Kidney (tissue), 14 donors: ENCODE data around the gene ZNF185. TPM values are rescaled to one million over a fixed set of nuclear protein-coding genes. Genes with fewer than 3 reads are reported as not detected.
A peak's percentile ranks its signal among the peaks of the same experiment; 100 is the strongest.

Source experiments
- DNase-seq, 5 donors: peaks; one replicate each; pipeline ENCODE4 v3.0.0-alpha.2; 2013 to 2020
- FAIRE-seq: peaks from 2 replicates; lab custom pipeline; 2012; peaks lifted over from hg19 to GRCh38; lab: Jason Lieb, UNC
- H3K27ac ChIP-seq, 2 donors: one replicate each; pipeline ENCODE4 v1.7.0; 2013; ENCODE audit warnings: low read depth in 2 of 2, low read length in 2 of 2, inconsistent platforms in 1 of 2
- H3K27me3 ChIP-seq: one replicate; pipeline ENCODE4 v1.7.1; 2013; ENCODE audit warnings: low read length, inconsistent platforms; ENCODE audit not compliant: control insufficient read depth, insufficient read depth
- H3K36me3 ChIP-seq, 3 donors: one replicate each; pipeline versions ENCODE4 v1.7.0 to v1.7.1; 2013; ENCODE audit warnings: low read length in 3 of 3, control low read depth in 1 of 3, inconsistent platforms in 1 of 3; ENCODE audit not compliant: insufficient read depth in 3 of 3, control insufficient read depth in 2 of 3
- H3K4me1 ChIP-seq, 3 donors: one replicate each; pipeline versions ENCODE4 v1.7.0 to v1.7.1; 2013; ENCODE audit warnings: low read length in 3 of 3, inconsistent platforms in 1 of 3, low read depth in 1 of 3; ENCODE audit not compliant: control insufficient read depth in 2 of 3, insufficient read depth in 2 of 3
- H3K4me3 ChIP-seq, 3 donors: one replicate each; pipeline versions ENCODE4 v1.7.0 to v1.8.1; 2013; ENCODE audit warnings: low read length in 3 of 3, control low read depth in 1 of 3, inconsistent platforms in 1 of 3
- H3K9ac ChIP-seq, 3 donors: one replicate each; pipeline versions ENCODE4 v1.7.0 to v1.7.1; 2013; ENCODE audit warnings: low read length in 3 of 3, control low read depth in 1 of 3, inconsistent platforms in 1 of 3
- H3K9me3 ChIP-seq, 3 donors: one replicate each; pipeline versions ENCODE4 v1.7.0 to v1.7.1; 2013; ENCODE audit warnings: low read length in 3 of 3, control low read depth in 1 of 3, inconsistent platforms in 1 of 3; ENCODE audit not compliant: control insufficient read depth in 2 of 3, insufficient read depth in 1 of 3
- intact Hi-C: fragments of 100-400 bp; cut with DNase I; formaldehyde crosslinking; loops from one replicate; pipeline ENCODE4 v1.11.1; 2022
- polyA plus RNA-seq: library from polyadenylated mRNA; stranded (reverse); fragments of 350-450 nt; fragmentation: Illumina TruSeq; extraction: RNeasy Lipid Tissue Mini Kit (QIAGEN cat#74804); gene quantifications from one replicate; pipeline ENCODE4 v1.2.3, GENCODE V29; 2014; ENCODE audit warnings: low read depth, low replicate concordance; ENCODE audit not compliant: insufficient read depth
- total RNA-seq: library from RNA; stranded (reverse); fragmentation: NEBNext Ultra II Directional; extraction: Animal tissue kit (Norgen Biotek cat#: 25700); gene quantifications from one replicate; pipeline ENCODE4 v1.2.1, GENCODE V29; 2021
- TF ChIP-seq, protein P1 (sequence below): IDR thresholded peaks from 3 replicates; pipeline ENCODE4 v1.5.1; 2012; ENCODE audit warnings: mild to moderate bottlenecking, moderate library complexity, borderline replicate concordance; ENCODE audit not compliant: insufficient read depth; ENCODE audit errors: extremely low read depth
- donor health status: control.
- donor health status: control.
- donor health status: control.
- donor health status: control.
- donor health status: control.
- donor health status: DM: yes; HTN: yes; CAD: no.
- donor health status: Normal renal cell carcinoma (clear cell type).

Gene ZNF185
- total and polyA plus RNA-seq, 2 donors from 2014 or later: 12.0 to 24.3 TPM

DNA sequence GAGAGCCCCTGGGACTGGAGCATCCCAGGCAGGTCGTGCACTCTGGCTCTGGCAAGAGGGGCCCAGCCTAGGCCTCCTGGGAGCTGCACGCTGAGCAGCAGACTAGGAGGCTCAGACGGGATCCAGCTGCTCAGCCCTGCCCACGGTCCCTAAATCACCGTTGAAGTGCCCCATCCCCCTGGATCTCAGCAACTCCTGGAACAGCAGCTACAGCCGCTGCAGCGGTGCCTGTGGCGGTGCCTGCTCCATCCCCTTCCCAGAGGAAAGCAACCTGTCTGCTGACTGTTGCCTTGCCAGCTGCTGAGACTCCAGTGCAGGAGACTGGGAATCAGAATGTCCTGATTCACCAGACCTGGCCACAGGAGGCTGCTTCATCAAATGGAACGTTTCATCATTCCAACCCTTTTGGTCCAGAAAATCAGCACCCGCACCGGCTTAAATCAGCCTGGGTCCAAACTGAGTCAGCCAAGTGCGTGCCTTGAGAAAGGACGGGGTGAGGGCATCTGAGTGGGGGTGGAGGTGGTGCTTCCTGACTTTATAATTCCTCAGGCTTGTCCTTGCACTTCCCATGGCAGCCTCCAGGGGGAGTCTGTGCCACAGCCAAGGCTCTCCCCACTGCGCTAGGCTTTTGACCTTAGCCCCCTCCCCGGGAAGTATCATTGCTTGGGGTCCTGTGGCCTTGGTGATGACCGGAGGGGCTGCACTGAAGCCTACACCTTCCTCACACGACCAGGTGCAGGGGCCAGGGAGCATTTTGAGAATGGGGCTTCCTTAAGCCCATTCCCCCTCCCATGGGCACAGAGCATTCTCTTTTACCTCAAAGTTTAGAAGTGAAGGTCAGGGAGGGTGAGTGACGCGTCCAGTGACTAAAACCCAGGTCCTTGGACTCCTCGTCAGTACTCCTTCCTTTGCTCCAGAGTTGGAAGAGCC lies 6.5 kb downstream of the ZNF185 start:
- FAIRE-seq: no peak
- intact Hi-C loops: no loop called here
- Histone ChIP-seq H3K4me1 (no peaks in the 10 kb centered on the region), H3K4me3 (no peak overlapping the region), H3K9ac (no peak overlapping the region), H3K36me3 (no peaks in the 10 kb centered on the region), H3K27ac (no peak overlapping the region), H3K9me3 (no peaks in the 10 kb centered on the region), H3K27me3 (no peaks in the 10 kb centered on the region)
- TF ChIP-seq, protein P1, sequence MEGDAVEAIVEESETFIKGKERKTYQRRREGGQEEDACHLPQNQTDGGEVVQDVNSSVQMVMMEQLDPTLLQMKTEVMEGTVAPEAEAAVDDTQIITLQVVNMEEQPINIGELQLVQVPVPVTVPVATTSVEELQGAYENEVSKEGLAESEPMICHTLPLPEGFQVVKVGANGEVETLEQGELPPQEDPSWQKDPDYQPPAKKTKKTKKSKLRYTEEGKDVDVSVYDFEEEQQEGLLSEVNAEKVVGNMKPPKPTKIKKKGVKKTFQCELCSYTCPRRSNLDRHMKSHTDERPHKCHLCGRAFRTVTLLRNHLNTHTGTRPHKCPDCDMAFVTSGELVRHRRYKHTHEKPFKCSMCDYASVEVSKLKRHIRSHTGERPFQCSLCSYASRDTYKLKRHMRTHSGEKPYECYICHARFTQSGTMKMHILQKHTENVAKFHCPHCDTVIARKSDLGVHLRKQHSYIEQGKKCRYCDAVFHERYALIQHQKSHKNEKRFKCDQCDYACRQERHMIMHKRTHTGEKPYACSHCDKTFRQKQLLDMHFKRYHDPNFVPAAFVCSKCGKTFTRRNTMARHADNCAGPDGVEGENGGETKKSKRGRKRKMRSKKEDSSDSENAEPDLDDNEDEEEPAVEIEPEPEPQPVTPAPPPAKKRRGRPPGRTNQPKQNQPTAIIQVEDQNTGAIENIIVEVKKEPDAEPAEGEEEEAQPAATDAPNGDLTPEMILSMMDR: peak; percentile 64
- peak; percentile 43 to 73 (median 58) for DNase-seq

DNA sequence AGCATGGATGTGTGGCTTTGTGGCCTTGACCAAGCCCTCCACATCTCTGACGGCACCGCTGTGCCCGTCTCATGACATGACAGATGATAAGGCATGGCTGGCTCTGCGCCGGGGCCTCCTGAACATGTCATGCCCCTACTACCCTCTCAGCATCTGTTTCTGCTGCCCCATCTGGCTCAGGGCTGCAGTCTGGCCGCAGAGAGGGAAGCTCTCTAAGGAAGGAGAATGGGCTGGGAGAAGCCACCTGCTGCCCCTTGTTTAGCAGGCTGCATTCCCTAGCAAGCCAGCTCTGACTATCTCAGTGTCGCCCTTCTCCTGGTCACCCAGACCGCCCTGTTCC lies 7.2 kb downstream of the ZNF185 start:
- peak in 1 of 5 donors; percentile 54 for DNase-seq
- intact Hi-C loops: no loop called here
- H3K36me3 ChIP-seq: no peaks in the 10 kb centered on the region
- TF ChIP-seq, protein P1: no peak
- no peak overlapping the region for H3K27ac ChIP-seq
- H3K9me3 ChIP-seq: no peaks in the 10 kb centered on the region
- FAIRE-seq: no peak
- no peak overlapping the region for H3K9ac ChIP-seq
- no peaks in the 10 kb centered on the region for H3K4me1 ChIP-seq
- no peaks in the 10 kb centered on the region for H3K27me3 ChIP-seq
- H3K4me3 ChIP-seq: no peak overlapping the region

GRCh38 chrX:152907084-152907651 lies 9.3 kb downstream of the ZNF185 start:
- H3K4me3 ChIP-seq: no peak overlapping the region
- no peak overlapping the region for H3K27ac ChIP-seq
- no peak for FAIRE-seq
- TF ChIP-seq, protein P1: no peak
- H3K9me3 ChIP-seq: no peaks in the 10 kb centered on the region
- no peak overlapping the region for H3K9ac ChIP-seq
- intact Hi-C loops: no loop called here
- H3K4me1 ChIP-seq: no peaks in the 10 kb centered on the region
- H3K36me3 ChIP-seq: no peaks in the 10 kb centered on the region
- H3K27me3 ChIP-seq: no peaks in the 10 kb centered on the region
- peak in 4 of 5 donors; percentile 81 to 87 (median 82) for DNase-seq
